Hepatic stellate cell (primary cell): Measurements from ENCODE around the gene LASP1NB.
"Not testable (repeated sequence)": the region's sequence is repeated elsewhere in the genome, so short reads cannot be mapped to it uniquely, and the experiment has no call there.

Experiments
- DNase-seq: peaks from one replicate; pipeline ENCODE4 v3.0.0; 2011; ENCODE audit warnings: low spot score

The LASP1NB gene

GRCh38 chr17:38967290-38967738 lies 41.9 kb downstream of the LASP1NB start, which contains the start of gene FBXO47:
TSS of gene FBXO47 (minus strand) at chr17:38967403. CDS start at chr17:38963025, 4,378 bp downstream.
- peak; percentile 35 for DNase-seq

DNA sequence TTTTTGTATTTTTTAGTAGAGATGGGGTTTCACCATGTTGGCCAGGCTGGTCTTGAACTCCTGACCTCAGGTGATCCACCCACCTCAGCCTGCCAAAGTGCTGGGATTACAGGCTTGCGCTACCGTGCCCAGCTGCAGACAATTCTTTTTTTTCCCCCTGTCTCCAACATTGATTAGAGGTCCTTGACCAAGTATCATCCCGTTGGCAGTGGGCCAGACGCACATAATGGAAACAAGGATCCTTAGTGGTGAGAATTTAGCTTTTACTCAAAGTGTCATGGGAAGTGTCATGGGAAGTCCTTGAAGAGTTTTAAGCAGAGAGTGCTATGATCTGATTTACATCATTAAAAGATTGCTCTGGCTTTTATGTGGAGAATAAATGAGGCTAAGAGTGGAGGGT lies 43.9 kb downstream of the LASP1NB start:
- DNase-seq: no peak

DNA sequence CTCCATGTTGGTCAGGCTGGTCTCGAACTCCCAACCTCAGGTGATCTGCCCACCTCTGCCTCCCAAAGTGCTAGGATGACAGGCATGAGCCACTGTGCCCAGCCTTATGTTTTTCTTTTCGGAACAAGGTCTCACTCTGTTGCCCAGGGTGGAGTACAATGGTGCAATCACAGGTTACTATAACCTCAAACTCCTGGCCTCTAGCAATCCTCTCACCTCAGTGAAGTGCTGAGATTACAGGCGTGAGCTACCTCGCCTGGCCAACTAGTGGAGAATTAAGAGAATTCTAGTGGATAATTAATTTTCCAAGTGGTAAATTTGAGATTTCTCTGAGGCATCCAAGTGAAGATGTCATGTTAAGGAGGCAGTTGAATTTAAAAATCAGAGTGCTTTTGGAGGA lies 44.7 kb downstream of the LASP1NB start:
- DNase-seq: no peak

GRCh38 chr17:38970804-38971203 lies 45.4 kb downstream of the LASP1NB start:
- no peak for DNase-seq

- DNase-seq: not testable (repeated sequence)
These were observed 50.8 kb downstream of the LASP1NB start for GRCh38 chr17:38976187-38976551.

DNA sequence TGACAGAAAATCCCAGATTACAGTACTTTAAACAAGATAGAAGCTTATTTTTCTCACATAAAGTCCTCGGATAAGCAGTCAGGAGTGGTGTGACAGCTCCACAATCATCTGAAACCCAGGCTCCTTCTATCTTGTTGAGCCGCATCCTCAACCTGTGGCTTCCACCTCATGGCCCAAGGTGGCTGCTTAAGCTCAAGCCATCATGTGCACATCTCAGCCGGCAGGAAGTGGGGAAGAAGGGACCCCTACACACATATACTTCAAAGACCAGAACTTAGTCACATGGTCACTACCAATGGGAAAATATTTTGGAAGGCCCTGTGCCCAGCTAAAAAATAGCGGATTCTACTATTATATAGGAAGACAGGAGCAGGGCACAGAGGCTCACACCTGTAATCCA lies 52.8 kb downstream of the LASP1NB start:
- DNase-seq: no peak
